GM21381 (cell line): Measurements from ENCODE around the gene PSG4.
"Not testable (repeated sequence)": the region's sequence is repeated elsewhere in the genome, so short reads cannot be mapped to it uniquely, and the experiment has no call there.

Experiments used
- ATAC-seq: cut with Tn5 transposase; IDR thresholded peaks from one replicate; pipeline ENCODE4 v1.9.1; 2021; ENCODE audit warnings: mild to moderate bottlenecking, moderate library complexity; ENCODE audit not compliant: unreplicated experiment

PSG4 gene

DNA sequence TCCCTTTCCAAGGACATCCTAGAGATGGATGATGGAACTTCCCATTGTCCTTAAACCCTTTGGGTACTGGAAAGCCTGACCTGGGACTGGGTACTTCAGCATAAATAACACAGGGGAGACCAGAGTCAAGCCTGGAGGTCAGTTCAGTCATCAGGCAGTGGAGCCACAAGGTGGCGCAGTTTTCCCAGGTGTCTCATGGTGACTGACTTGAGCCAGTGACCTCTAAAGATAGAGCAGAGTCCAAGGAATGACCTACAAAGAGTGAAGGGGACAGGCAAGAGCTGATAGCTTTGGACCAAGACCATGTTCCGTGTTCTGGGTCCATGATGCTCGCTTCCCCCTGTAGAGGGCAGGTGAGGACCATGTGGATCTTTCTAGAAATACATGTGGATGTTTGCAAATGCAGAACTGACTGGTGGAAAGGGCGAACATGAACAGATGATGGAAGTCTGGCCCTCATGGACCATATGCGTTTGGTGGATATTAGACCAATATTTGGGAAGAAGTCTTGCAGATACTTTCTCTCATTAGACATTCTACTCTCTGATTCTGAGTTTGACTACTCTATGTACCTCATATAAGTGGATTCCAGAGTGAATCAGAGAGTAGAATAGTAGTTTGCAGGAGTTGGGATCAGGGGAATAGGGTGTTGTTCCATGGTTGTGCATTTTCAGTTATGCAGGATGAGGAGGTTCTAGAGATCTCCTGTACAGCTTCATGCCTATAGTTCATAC is 6.6 kb downstream of the PSG4 start:
- not testable (repeated sequence) for ATAC-seq

DNA sequence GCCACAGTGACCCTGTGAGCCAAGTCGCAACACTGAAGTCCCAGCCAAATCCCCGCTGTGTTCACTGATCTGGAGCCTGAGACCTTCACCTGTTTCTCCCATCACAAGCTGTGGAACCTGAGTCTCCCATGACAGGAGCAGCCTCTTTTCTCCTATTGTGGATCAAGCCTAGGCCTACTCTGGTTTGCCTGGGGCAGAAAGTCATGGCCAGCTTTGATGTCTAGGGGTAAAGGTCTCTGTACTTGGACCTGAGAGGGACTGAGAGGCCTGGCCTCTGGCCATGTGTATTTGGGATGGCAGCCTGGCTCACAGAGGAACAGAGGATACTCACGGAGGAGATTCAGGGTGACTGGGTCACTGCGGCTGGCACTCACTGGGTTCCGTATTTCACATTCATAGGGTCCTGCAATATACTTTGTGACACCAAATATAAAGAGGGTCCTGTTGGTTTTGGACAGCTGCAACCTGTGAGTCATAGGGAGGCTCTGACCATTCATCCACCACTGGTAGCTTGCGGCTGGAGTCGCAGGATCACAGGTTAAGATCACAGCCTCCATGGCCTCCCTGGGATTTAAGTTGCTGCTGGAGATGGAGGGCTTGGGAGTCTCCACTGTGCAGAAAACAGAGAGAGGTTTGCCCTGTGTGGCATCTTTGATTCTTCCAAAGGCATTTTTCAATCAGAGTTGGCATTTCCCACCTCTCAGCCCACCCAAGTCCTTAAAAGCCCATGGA is 7.6 kb downstream of the PSG4 start:
- not testable (repeated sequence) for ATAC-seq

- ATAC-seq, result not testable (repeated sequence)
These were observed 11.0 kb downstream of the PSG4 start for GRCh38 chr19:43194397-43194796.

- ATAC-seq, result not testable (repeated sequence)
These were observed 12.9 kb downstream of the PSG4 start for GRCh38 chr19:43192381-43193155.

- not testable (repeated sequence) for ATAC-seq
These were observed 17.3 kb downstream of the PSG4 start for GRCh38 chr19:43188092-43188491.

GRCh38 chr19:43186311-43186935 is 19.0 kb downstream of the PSG4 start, which contains the start of gene PSG5:
Gene PSG5 (minus strand): TSS chr19:43186536. CDS start chr19:43186405, 131 bp downstream.
- ATAC-seq, result not testable (repeated sequence)

DNA sequence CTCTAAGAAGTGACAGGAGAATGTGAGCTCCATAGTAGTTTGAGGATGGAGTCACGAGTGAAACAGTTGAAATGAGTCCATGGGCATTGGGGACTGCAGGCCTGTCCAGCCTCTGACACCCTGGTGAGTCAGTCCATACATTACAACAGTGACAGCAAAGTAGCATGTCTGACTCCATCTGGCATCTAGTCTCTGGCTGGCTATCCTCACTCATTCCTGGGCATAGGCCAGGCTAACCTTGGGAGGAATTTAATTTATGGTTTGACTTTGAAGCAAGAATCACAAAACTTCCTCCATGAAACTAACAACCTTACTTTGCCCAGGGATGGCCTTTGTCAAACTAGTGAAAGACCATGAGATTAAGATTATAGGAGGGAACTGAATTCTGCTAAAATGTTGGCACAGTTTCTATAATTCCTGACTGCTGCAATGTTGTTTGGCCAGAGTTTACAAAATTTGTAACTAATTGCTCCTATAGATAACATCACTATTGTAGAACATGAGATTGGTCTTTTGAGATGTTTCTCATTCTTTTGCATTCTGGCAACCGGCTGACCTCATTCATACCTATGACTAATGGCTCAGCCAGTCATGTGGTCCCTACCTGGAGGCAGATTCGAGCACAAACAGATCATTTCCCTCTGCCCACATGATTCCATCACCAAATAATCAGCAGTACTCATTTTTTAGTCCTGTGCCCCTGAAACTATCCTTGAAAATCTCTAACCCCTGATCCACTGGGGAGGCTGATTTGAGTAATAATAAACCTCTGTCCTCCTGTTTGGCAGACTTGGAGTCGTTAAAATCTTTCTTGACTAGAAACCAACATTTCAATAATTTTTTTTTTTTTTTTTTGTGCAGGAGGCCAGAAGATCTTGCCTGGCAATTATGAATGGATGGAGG is 23.3 kb downstream of the PSG4 start:
- ATAC-seq, result not testable (repeated sequence)

DNA sequence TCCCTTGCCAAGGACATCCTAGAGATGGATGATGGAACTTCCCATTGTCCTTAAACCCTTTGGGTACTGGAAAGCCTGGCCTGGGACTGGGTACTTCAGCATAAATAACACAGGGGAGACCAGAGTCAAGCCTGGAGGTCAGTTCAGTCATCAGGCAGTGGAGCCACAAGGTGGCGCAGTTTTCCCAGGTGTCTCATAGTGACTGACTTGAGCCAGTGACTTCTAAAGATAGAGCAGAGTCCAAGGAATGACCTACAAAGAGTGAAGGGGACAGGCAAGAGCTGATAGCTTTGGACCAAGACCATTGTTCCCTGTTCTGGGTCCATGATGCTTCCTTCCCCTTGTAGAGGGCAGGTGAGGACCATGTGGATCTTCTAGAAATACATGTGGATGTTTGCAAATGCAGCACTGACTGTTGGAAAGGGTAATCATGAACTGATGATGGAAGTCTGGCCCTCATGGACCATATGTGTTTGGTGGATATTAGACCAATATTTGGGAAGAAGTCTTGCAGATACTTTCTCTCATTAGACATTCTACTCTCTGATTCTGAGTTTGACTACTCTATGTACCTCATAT is 25.8 kb downstream of the PSG4 start:
- not testable (repeated sequence) for ATAC-seq

GRCh38 chr19:43178577-43178976 is 26.9 kb downstream of the PSG4 start:
- ATAC-seq, result not testable (repeated sequence)

- not testable (repeated sequence) for ATAC-seq
These were observed 39.5 kb downstream of the PSG4 start for GRCh38 chr19:43165906-43166305.

DNA sequence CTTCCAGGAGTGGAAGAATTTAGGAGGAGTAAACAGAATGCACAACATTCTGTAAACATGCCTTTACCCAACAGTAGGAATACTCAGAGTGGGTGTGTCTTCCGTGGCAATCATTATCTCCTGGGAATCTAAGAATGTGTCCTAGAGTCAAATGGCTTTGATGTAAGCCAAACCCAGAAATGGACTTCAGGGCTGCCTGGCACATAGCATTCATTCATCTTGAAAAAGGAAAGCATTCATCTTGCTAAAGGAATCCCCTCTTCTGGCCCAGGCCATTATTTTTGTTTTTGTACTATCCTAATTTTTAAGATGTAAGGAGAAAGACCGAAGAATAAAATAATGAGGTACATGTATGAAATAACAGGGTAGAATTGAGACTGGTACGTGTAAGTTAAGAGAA is 42.3 kb downstream of the PSG4 start:
- ATAC-seq, result not testable (repeated sequence)

- not testable (repeated sequence) for ATAC-seq
These were observed 43.2 kb downstream of the PSG4 start for GRCh38 chr19:43162261-43162660.

DNA sequence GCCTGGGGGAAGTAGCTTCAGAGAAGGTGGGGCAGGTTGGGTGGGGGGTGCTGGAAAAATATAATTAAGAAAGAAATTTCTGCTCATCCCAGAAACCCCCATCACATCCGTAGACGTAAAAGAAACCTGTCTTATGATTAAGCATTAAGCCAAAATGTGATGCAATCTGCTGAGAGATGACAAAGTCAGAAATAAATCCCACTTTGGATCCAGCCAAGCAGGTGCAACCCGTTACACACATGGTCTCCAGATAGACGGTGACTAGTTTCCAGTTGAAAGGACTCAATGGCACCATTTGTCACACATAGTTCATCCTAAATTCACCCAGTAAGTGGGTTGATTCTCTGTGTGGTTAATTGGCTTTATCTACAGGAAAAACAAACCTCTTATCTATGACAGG is 53.2 kb downstream of the PSG4 start:
- no peak for ATAC-seq

GRCh38 chr19:43149788-43150187 is 55.6 kb downstream of the PSG4 start:
- not testable (repeated sequence) for ATAC-seq

DNA sequence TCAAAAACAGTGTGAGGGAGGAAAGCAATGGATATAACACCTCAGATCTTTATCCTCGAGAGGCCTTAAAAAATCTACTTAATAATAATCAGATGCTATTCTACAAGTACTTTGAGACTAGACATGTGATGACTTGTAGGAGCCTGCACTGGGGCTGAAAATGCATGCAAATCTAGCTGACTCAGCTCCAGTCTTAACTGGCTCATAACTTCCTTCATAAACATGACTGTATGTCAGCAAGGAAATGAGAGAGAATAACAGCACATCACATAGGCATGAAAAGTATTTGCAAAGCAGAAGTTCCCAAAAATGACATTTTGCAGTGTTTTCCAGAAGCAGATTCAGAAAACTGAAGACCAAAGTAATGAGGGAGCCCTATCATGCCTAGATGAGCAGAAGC is 57.2 kb downstream of the PSG4 start:
- ATAC-seq, result no peak
